GM12891 (cell line): Measurements from ENCODE around the gene TMEM185A.
"Not testable (repeated sequence)": the region's sequence is repeated elsewhere in the genome, so short reads cannot be mapped to it uniquely, and the experiment has no call there.

Experiments used
- POLR2A ChIP-seq: IDR thresholded peaks from 2 replicates; pipeline ENCODE4 v1.6.1; 2011; ENCODE audit warnings: low read depth, low read length, control low read depth
- POLR2AphosphoS5 ChIP-seq: IDR thresholded peaks from 2 replicates; pipeline ENCODE4 v1.6.1; 2011; ENCODE audit warnings: low read depth, low read length, control low read depth
- POU2F2 ChIP-seq: IDR thresholded peaks from 2 replicates; pipeline ENCODE4 v1.6.1; 2011; ENCODE audit warnings: low read depth, mild to moderate bottlenecking, control low read depth, low read length, moderate library complexity

DNA sequence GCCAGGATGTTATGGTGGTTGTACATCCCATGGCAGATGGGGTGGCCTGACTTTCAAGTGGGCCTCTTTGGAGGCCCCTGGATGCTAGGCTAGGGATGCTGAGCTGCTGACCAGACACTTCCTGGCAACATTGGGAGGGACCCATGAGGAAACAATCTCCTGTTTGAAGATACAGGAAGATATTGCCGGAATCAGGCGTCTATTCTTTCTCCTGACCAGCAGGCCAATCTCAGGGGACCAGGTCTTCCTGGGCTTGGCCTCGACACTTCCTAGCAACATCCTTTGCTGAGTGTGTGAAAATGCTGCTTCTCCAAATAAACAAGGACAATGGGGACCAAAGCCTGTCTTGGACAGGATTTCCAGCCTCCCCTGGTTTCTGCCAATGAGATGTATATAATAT, 83.8 kb downstream of the TMEM185A start:
- TF ChIP-seq POLR2A, POU2F2, POLR2AphosphoS5: not testable (repeated sequence)
